ENCODE measurements around the gene SNCA.

DNA sequence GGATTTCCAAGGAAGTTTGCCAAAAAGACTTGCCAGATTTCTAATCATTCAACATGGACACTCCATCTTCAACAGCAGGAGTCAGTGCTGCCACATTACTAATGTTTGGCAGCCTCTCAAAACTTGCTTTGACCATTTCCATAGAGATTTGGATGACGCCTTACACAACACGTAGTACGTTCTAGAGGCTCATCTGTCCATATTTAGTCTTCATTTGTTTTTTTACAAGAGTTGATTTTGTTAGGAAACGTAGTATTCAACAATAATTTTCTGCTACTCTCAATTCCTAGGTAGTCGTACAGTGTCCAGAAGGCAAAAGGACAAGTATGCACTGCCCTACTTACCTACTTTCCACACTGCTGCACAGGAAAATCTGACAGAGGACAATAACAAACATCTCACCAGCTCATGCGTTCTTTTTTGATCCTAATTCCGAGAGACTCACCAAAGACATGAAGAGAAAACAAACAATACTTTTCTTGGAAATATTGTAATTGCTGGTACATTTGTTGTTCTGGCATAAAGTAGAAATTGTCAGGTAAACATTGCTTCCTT is 117.3 kb downstream of the SNCA start:
- TF ChIP-seq, protein P1, sequence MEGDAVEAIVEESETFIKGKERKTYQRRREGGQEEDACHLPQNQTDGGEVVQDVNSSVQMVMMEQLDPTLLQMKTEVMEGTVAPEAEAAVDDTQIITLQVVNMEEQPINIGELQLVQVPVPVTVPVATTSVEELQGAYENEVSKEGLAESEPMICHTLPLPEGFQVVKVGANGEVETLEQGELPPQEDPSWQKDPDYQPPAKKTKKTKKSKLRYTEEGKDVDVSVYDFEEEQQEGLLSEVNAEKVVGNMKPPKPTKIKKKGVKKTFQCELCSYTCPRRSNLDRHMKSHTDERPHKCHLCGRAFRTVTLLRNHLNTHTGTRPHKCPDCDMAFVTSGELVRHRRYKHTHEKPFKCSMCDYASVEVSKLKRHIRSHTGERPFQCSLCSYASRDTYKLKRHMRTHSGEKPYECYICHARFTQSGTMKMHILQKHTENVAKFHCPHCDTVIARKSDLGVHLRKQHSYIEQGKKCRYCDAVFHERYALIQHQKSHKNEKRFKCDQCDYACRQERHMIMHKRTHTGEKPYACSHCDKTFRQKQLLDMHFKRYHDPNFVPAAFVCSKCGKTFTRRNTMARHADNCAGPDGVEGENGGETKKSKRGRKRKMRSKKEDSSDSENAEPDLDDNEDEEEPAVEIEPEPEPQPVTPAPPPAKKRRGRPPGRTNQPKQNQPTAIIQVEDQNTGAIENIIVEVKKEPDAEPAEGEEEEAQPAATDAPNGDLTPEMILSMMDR (IDR thresholded peaks at IDR 0.05): no peak
- no peak for TF ChIP-seq POLR2A (IDR thresholded peaks at IDR 0.05)
